Measurements from ENCODE around the gene DIPK1B. TPM values are rescaled to one million over a fixed set of nuclear protein-coding genes. Genes with fewer than 3 reads are reported as not detected.

DIPK1B gene
- total and polyA plus RNA-seq, 2 donors = 10.8 to 18.9 TPM

DNA sequence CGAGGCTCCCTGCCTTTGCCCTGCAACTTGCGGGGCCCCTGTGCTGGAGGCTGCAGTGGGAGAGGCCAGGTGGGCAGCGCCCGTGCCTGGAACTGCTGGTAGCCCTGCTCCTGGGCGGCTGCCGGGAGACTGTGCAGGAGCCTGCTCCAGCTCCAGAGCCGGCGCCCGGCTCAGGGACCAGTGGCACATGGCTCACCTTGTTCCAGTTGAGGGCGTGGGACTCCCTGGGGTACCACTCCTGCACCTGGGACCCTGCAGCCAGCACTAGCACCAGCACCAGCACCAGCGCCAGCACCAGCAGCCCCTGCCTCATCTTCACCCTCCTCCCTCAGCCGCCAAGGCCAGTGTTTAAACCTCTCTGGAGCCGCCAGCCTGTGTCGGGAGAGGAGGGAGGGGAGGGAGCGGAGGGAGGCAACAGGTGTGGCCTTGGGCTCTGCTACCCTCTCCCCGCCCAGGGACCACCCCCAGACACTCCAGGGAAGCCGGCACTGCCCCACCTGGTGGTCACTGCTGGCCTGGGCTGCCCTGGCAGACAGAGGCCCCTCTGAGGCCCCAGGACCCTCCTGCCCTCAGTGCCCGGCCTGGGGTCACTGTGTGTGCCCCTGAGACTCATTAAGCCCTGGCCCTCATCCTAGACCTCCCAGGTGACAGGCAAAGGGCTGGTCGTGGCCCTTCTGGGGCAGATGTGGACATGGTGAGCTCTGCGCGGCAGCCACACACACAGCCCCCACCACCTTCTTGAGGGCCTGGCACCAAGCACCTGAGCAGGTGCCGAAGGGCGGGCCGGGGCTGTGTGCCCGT is 30.4 kb downstream of the DIPK1B start, which contains the start of gene LCN10:
Gene LCN10, minus strand, starts transcription at position 350 of the 801 bp plus-strand sequence. Its CDS starts 37 bp downstream, at position 313.
- 44% methylated on average over 25 of the region's 25 CpGs for WGBS
- no peaks in the 10 kb centered on the region for H3K36me3 ChIP-seq (ENCODE audit: insufficient read depth)
- H3K4me1 ChIP-seq (ENCODE audit: insufficient read depth) = no peaks in the 10 kb centered on the region
- H3K4me3 ChIP-seq (ENCODE audit: low read depth, low read length) = no peak within 1 kb of the TSS
- DNase-seq (ENCODE audit: extremely low spot score) = no peak
- no peak within 1 kb of the TSS for H3K27ac ChIP-seq (ENCODE audit: low read depth)

DNA sequence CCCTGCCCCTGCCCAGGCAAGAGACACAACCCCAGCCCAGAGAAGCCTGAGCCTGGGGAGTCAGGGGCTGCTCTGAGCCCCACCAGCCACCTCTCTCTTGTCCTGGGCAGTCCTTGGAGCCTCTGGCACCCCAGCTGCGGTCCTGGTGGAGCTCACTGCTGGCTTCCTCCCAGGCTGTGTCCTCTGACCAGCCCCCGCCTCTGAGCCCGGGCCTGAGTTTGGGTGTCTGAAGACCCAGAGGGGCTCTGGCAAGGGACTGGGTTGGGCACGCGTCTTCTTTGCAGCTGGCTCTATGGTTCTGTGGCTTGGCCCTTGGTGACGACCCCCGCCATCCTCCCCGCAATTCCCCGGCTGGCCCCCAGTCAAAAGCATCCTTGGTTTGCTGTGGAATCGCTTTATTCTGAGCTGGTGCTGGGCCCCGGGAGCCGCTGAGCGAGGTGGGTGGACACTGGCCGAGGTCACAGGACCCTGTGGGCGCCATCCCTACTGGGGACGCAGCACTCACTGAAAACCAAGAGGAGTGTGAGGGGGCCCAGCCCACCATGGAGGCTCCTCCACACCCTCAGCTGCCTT is 31.4 kb downstream of the DIPK1B start:
- no peak for DNase-seq (ENCODE audit: extremely low spot score)
- no peak overlapping the region for H3K4me3 ChIP-seq (ENCODE audit: low read depth, low read length)
- H3K4me1 ChIP-seq (ENCODE audit: insufficient read depth) = no peaks in the 10 kb centered on the region
- 83% methylated on average over 16 of the region's 16 CpGs for WGBS
- H3K27ac ChIP-seq (ENCODE audit: low read depth) = no peak overlapping the region
- H3K36me3 ChIP-seq (ENCODE audit: insufficient read depth) = no peaks in the 10 kb centered on the region

DNA sequence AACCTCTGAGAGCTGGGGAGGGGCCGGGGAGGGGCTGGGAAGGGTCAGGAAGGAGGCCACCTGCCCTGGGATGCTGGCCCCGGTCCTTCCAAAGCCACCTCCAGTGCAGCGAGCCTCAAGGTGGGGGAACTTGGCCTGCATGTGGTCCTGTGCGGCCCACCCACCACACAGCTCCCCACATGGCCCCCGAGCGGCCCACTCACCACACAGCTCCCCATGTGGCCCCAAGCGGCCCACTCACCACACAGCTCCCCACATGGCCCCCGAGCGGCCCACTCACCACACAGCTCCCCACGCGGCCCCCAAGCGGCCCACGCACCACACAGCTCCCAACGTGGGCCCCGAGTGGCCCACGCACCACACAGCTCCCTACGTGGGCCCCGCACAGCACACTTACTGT is 32.4 kb downstream of the DIPK1B start:
- DNase-seq (ENCODE audit: extremely low spot score) = no peak
- Histone ChIP-seq H3K4me3 (ENCODE audit: low read depth, low read length) (no peak overlapping the region), H3K36me3 (ENCODE audit: insufficient read depth) (no peaks in the 10 kb centered on the region), H3K4me1 (ENCODE audit: insufficient read depth) (no peaks in the 10 kb centered on the region), H3K27ac (ENCODE audit: low read depth) (no peak overlapping the region)
- WGBS = 91% methylated on average over 18 of the region's 18 CpGs

DNA sequence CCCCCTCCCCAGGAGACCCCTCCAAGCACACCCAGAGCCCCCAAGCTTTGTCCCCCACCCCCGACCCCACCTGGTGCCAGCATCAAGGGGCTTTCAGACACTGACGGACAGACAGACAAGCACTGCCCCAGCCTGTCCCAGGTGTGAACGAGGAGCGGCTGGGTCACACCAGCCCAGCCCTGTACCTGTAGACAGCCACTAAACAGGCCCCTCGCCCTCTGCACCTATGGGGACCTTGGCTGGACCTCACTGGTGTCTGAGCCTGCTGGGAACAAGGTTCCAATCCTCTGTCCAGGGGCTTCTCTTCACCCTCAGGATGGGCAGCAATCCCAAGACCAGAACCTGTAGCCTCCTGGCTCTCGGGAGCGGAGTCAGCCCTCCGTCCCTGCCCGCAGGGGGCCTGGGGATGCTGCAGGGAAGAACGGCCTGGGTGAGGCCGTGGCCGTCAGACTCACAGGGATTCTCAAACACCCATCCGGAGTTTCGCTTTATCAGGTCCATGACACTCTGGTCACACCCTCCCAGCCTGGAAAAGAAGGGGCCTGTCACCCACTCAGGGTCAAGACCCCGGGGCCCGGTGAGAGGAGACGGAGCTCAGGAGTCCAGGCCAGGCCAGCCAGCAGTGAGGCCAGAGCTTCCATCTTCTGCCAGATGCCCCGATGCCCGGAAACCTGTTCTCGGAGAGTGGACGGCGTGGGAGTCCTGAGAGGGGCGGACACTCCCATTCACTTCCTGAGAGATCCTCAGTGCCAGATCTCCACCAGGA is 33.2 kb downstream of the DIPK1B start:
- no peak overlapping the region for H3K4me3 ChIP-seq (ENCODE audit: low read depth, low read length)

DNA sequence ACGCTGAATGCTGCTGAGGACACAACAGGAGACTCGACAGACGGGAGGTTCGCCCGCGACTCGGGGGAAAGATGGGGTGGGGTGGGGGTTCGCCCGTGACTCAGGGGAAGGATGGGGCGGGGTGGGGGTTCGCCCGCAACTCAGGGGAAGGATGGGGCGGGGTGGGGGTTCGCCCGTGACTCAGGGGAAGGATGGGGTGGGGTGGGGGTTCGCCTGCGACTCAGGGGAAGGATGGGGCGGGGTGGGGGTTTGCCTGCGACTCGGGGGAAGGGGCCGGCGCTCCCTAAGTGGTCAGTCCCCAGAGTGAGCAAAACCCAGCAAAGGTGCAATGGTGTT is 33.8 kb downstream of the DIPK1B start:
- Histone ChIP-seq H3K4me1 (ENCODE audit: insufficient read depth) (no peaks in the 10 kb centered on the region), H3K27ac (ENCODE audit: low read depth) (no peak overlapping the region), H3K36me3 (ENCODE audit: insufficient read depth) (no peaks in the 10 kb centered on the region), H3K4me3 (ENCODE audit: low read depth, low read length) (no peak overlapping the region)
- no peak for DNase-seq (ENCODE audit: extremely low spot score)
- 79% methylated on average over 22 of the region's 22 CpGs for WGBS

More for the DNA sequence above, 33.2 kb downstream of the DIPK1B start:
- no peaks in the 10 kb centered on the region for H3K36me3 ChIP-seq (ENCODE audit: insufficient read depth)
- H3K27ac ChIP-seq (ENCODE audit: low read depth) = no peak overlapping the region
- WGBS = 84% methylated on average over 23 of the region's 23 CpGs
- no peaks in the 10 kb centered on the region for H3K4me1 ChIP-seq (ENCODE audit: insufficient read depth)
- DNase-seq (ENCODE audit: extremely low spot score) = no peak

DNA sequence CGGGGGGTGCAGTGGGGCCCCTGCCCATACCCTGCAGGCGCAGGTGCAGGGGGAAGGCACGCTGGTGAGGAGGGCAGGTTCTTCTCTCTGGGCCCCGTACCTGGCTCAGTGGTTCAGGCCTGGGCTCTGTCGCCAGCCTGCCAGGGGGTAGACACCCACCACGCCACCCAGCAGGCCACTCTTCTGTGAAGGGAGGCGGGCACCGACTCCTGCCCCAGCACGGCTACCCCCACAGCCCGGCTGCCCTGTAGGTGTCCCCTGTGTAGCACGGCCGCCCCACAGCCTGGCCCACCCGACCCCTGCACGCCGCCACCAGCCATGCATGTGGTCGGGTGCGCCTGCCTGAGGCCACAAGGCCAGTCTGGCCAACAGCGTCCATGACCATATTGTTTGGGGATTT is 34.2 kb downstream of the DIPK1B start:
- Histone ChIP-seq H3K36me3 (ENCODE audit: insufficient read depth) (no peaks in the 10 kb centered on the region), H3K4me1 (ENCODE audit: insufficient read depth) (no peaks in the 10 kb centered on the region), H3K27ac (ENCODE audit: low read depth) (no peak overlapping the region), H3K4me3 (ENCODE audit: low read depth, low read length) (no peak overlapping the region)
- 94% methylated on average over 18 of the region's 18 CpGs for WGBS
- no peak for DNase-seq (ENCODE audit: extremely low spot score)

DNA sequence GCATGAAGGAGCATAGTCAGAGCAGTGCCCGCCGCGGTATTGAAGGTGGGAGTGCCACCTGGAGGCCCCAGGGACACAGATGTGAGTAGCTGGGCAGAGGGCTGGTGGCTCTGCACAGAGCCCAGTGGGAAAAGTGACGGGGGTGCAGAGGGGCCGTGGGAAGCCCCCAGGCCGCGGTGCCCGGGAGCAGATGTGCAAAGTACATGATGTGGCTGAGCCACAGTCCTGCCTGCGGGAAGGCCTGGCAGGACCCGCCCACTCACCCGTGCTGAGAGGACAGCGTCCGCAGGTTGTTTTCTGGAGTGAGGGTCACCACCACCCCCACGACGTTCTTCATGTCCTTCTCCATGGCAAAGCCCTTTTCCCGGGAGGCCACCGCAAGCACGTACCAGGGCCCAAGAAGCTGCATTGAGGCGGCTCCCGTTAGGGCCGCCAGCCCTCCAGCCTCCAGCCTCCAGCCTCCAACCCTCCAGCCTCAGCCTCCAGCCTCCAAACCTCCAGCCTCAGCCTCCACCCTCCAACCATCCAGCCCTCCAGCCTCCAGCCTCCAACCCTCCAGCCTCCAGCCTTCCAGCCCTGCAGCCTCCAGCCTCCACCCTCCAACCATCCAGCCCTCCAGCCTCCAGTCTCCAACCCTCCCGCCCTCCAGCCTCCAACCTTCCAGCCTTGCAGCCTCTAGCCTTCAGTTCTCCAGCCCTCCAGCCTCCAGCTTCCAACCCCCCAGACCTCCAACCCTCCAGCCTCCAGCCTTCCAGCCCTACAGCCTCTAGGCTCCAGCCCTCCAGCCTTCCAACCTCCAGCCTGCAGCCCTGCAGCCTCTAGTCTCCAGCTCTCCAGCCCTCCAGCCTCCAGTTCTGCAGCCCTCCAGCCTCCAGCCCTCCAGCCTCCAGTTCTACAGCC is 35.0 kb downstream of the DIPK1B start:
- H3K27ac ChIP-seq (ENCODE audit: low read depth) = no peak overlapping the region
- H3K4me3 ChIP-seq (ENCODE audit: low read depth, low read length) = no peak overlapping the region
- no peaks in the 10 kb centered on the region for H3K4me1 ChIP-seq (ENCODE audit: insufficient read depth)
- no peaks in the 10 kb centered on the region for H3K36me3 ChIP-seq (ENCODE audit: insufficient read depth)
- WGBS = 89% methylated on average over 22 of the region's 22 CpGs
- DNase-seq (ENCODE audit: extremely low spot score) = no peak

DNA sequence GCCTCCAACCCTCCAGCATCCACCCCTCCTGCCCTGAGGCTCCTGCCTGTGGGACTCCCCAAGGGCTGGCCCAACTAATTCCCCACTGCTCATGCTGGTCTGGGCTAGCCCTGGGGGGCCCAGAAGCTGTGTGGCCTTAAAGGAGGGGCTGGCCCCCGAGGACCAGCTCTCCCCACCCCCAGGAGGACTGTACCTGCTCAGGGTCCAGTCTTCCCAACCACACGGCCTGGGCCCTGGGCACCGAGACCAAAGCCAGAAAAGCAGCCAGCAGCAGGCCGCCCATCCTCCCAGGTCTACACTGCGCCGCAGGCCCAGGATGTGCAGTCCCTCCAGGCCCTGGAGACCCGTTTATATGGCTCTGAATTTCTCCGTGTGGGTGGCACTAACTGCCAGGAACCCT is 35.8 kb downstream of the DIPK1B start, which contains the start of gene LCN6:
Gene LCN6, minus strand, starts transcription at position 325 of the 400 bp plus-strand sequence. Its CDS starts 42 bp downstream, at position 283.
- WGBS = 76% methylated on average over 8 of the region's 8 CpGs
- Histone ChIP-seq H3K4me3 (ENCODE audit: low read depth, low read length) (no peak within 1 kb of the TSS), H3K36me3 (ENCODE audit: insufficient read depth) (no peaks in the 10 kb centered on the region), H3K27ac (ENCODE audit: low read depth) (no peak within 1 kb of the TSS), H3K4me1 (ENCODE audit: insufficient read depth) (no peaks in the 10 kb centered on the region)
- DNase-seq (ENCODE audit: extremely low spot score) = no peak

DNA sequence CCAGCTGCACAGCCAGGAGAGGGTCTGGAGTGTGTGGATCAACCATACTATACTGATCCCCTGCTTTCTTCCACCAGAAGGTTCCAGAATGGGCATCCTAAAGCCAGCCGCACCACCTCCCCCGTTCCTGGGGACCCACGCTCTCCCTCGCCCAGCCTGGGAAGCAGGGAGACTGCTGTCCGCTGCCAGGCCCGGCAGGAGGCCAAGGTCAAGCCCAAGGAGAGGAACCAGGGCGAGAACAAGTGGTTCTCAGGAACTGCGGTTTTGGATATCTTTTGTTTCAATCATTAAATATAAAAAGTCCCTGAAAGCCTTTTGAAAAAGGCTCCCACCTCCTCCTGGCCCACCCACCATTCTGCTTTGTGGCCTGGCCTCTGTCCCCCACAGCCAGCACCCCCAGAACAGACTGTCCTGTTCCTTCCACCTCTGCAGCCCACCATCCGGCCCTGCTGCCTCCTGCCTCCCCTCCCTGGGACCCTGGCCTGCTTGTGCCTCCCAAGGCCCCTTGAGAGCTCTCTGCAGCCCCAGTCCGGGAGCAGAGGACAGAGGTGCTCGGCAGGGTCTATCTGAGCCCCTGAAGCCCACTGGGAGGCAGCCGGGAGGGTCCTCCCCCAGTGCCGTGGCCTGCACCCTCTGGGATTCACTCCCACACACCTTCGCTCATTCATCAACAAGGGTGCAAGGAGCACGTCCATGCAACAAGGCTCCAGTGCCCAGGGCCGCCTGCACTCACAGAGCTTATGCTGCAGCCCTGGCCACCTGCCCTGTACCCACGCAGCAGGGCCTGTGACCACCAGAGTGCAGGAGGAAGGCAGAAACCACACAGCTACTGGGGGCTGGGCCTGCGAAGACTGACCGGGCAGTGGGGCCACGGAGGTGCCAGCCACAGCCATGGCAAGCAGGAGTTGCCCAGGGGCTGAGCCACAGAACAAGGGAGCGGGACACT is 36.6 kb downstream of the DIPK1B start:
- DNase-seq (ENCODE audit: extremely low spot score) = no peak
- no peaks in the 10 kb centered on the region for H3K4me1 ChIP-seq (ENCODE audit: insufficient read depth)
- no peak overlapping the region for H3K4me3 ChIP-seq (ENCODE audit: low read depth, low read length)
- 76% methylated on average over 21 of the region's 21 CpGs for WGBS
- H3K36me3 ChIP-seq (ENCODE audit: insufficient read depth) = no peaks in the 10 kb centered on the region
- no peak overlapping the region for H3K27ac ChIP-seq (ENCODE audit: low read depth)

DNA sequence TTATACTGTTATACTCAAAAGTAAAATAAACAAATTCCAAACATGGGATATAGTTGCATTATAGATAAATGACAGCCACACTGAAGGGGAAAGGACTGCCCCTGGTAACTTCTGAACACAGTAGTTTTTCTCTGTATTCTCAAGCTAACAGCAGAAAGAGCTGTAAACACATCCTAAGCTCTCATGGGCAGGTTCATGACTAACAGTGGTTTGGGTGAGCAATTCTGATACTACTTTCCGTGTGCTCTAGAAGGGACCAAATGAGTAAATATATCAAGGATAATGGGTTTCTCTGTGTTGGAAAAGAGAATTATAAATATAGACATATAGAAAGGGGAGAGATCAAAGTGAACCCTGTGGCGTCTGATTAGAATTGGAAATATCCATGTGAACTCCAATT is 38.2 kb downstream of the DIPK1B start:
- DNase-seq (ENCODE audit: extremely low spot score) = no peak
- no peak overlapping the region for H3K4me3 ChIP-seq (ENCODE audit: low read depth, low read length)
- no peaks in the 10 kb centered on the region for H3K36me3 ChIP-seq (ENCODE audit: insufficient read depth)
- no peaks in the 10 kb centered on the region for H3K4me1 ChIP-seq (ENCODE audit: insufficient read depth)
- 39% methylated on average over 2 of the region's 2 CpGs for WGBS
- no peak overlapping the region for H3K27ac ChIP-seq (ENCODE audit: low read depth)

DNA sequence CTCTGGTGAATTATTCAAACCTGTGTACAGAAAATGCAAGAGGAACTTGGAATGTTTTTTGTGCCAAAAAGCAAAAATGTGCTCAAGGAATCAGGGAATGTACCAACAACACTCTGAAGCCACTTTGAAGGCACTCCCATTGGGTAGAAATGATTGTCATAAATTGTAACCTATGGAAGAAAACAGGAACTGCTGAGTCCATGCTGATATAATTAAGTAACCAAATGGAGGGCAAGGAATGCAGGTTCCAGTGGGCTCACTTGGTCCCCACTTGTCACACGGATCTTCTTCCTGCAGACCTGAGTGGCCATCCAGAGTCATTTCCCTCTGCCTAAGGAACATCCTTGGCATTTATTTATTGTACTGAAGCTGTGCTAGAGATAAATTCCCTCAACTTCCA is 38.9 kb downstream of the DIPK1B start:
- no peaks in the 10 kb centered on the region for H3K36me3 ChIP-seq (ENCODE audit: insufficient read depth)
- H3K4me1 ChIP-seq (ENCODE audit: insufficient read depth) = no peaks in the 10 kb centered on the region
- DNase-seq (ENCODE audit: extremely low spot score) = no peak
- H3K27ac ChIP-seq (ENCODE audit: low read depth) = no peak overlapping the region
- H3K4me3 ChIP-seq (ENCODE audit: low read depth, low read length) = no peak overlapping the region
- 82% methylated on average over 1 of the region's 1 CpG for WGBS

DNA sequence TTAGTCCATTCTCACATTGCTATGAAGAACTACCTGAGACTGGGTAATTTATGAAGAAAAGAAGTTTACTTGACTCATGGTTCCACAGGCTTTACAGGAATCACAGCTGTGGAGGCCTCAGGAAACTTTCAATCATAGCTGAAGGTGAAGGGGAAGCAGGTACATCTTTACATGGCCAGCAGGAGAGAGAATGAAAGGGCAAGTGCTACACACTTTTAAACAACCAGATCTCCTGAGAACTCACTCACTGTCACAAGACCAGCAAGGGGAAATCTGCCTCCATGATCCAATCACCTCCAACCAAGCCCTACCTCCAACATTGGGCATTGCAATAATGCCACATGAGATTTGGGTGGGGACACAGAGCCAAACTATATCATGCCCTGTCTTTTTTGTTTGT is 39.4 kb downstream of the DIPK1B start:
- no peak overlapping the region for H3K4me3 ChIP-seq (ENCODE audit: low read depth, low read length)
- no peaks in the 10 kb centered on the region for H3K4me1 ChIP-seq (ENCODE audit: insufficient read depth)
- no peak overlapping the region for H3K27ac ChIP-seq (ENCODE audit: low read depth)
- no peaks in the 10 kb centered on the region for H3K36me3 ChIP-seq (ENCODE audit: insufficient read depth)
- DNase-seq (ENCODE audit: extremely low spot score) = no peak
